Measurements from ENCODE around the gene IFRD2. TPM values are rescaled to one million over a fixed set of nuclear protein-coding genes. Genes with fewer than 3 reads are reported as not detected.

IFRD2 gene
- polyA plus RNA-seq, 1 of the 3 experiments (the other 2 are of a cell fraction) = 73.2 TPM

DNA sequence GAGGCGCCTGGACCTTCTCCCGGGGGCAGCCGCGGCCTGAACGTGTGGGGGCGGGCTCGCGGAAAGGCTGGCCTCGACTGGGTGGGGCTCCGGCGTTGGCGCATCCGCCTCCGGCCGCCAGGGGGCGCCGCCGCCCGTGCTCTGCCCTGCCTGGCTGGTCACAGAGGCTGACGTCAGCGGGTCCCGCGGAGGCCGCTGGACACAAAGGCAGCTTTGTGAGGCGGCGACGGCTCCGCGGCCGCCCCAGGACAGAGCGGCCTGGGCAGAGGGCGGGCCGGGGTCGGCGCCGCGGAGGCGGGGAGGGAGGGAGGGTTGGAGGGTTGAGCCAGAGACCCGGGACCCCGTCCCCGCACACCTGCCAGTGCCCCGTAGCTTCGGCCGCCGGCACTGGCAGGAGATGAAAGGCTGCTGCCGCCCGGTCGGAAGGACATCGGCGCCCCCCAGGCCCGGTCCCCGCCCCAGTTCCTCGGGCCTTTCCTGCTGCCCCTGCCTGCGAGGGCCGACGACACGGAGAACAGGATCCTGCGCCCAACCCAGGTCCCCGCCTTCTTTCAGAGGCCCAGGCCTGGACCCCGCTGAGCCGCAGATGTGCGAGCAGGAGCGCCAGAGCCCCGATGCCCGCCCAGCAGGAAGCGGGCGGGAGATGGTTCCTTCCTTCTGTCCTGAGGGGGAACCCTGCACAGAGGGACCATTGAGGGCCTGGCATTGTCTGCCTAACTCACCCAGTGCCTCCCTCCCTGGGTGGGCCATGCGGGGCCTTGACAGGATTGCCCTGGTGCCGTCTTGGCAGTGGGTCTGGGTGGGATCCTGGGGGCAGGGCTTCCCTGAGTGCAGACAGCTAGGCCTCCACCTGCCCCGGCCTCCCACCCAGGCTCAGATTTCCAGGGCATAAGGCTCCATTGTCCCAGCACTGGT lies 31.9 kb downstream of the IFRD2 start (continued):
- TF ChIP-seq ZBTB33 (IDR thresholded peaks at IDR 0.05; ENCODE audit: borderline replicate concordance, low read depth) = 0 out of 2 replicates have a peak, but pooled peaks have one; percentile 3
- peak; percentile 59; the same call in 1 of the 2 replicates for TF ChIP-seq SIN3A (IDR thresholded peaks at IDR 0.05; ENCODE audit: borderline replicate concordance, low read depth, low read length)
- TF ChIP-seq MXI1 (IDR thresholded peaks at IDR 0.05; ENCODE audit: low read depth, low read length) = peak; percentile 43; the same call in 1 of the 2 replicates
- TF ChIP-seq POLR2AphosphoS5 (IDR thresholded peaks at IDR 0.05; ENCODE audit: low read depth, low read length) = peak; percentile 90
- no peak for TF ChIP-seq NRF1 (IDR thresholded peaks at IDR 0.05; ENCODE audit: low read depth, low read length)
- TF ChIP-seq, protein P1, sequence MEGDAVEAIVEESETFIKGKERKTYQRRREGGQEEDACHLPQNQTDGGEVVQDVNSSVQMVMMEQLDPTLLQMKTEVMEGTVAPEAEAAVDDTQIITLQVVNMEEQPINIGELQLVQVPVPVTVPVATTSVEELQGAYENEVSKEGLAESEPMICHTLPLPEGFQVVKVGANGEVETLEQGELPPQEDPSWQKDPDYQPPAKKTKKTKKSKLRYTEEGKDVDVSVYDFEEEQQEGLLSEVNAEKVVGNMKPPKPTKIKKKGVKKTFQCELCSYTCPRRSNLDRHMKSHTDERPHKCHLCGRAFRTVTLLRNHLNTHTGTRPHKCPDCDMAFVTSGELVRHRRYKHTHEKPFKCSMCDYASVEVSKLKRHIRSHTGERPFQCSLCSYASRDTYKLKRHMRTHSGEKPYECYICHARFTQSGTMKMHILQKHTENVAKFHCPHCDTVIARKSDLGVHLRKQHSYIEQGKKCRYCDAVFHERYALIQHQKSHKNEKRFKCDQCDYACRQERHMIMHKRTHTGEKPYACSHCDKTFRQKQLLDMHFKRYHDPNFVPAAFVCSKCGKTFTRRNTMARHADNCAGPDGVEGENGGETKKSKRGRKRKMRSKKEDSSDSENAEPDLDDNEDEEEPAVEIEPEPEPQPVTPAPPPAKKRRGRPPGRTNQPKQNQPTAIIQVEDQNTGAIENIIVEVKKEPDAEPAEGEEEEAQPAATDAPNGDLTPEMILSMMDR (IDR thresholded peaks at IDR 0.05) = peak; percentile 82
- TF ChIP-seq RAD21 (IDR thresholded peaks at IDR 0.05; ENCODE audit: low read length) = peak; percentile 71
- 0 out of 2 replicates have a peak, but pooled peaks have one; percentile 30 for TF ChIP-seq RFX5 (IDR thresholded peaks at IDR 0.05; ENCODE audit: low read length)
- TF ChIP-seq, protein P2, sequence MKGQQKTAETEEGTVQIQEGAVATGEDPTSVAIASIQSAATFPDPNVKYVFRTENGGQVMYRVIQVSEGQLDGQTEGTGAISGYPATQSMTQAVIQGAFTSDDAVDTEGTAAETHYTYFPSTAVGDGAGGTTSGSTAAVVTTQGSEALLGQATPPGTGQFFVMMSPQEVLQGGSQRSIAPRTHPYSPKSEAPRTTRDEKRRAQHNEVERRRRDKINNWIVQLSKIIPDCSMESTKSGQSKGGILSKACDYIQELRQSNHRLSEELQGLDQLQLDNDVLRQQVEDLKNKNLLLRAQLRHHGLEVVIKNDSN (IDR thresholded peaks at IDR 0.05; ENCODE audit: borderline replicate concordance, low read depth) = no peak

DNA sequence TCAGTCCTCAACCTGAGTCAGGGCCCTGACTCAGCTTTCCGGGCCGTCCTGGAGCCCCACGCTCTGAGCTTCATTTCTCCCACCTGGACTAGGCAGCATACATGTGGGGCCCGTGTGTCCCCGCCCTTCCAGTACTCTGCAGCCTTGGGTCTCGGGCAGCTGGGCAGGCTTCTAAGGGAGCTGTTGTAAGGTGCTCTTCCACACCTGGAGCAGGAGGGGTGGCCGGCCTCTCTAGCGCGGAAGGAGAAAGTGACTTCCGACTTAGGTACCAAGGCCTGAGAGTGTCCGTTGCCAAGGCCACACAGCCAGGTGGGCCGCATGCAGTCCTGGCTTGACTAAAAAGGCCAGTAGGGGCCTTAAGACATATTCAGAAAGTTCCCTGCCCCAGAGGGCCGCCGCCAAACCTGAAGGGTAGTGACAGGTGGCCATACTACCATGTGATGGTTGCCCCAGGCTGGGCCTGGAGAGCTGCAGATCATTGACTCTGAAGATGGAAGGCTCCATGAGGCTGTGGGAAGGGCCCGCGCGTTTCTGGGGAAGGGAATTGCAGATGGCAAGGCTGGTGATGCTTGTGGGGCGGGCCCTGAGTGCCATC lies 32.7 kb downstream of the IFRD2 start:
- Histone ChIP-seq H3F3A (replicated peaks; ENCODE audit: insufficient read depth) (peaks cover 46% of the 10 kb centered on the region), H3K27ac (ENCODE audit: low read depth in 2 of 2, low read length in 1 of 2) (peak overlapping the region; percentile 56 to 73; a peak in 3 of 4 replicates), H3K4me3 (ENCODE audit: low read depth in 2 of 2, low read length in 1 of 2) (peak overlapping the region in 1 of 2 experiments; percentile 60; a peak in 1 of 4 replicates), H3K36me3 (replicated peaks in 1 of 2; ENCODE audit: control insufficient read depth in 1 of 2, insufficient read depth in 2 of 2, low read length in 1 of 2) (peaks cover 22 to 38% of the 10 kb centered on the region in 2 experiments), H3K9me2 (no peaks in the 10 kb centered on the region), H4K20me1 (ENCODE audit: insufficient read depth) (peaks cover 7% of the 10 kb centered on the region), H2AFZ (ENCODE audit: low read depth) (no peak overlapping the region), H3K9ac (no peak overlapping the region; the same call in 1 of the 2 replicates), H3K9me3 (no peaks in the 10 kb centered on the region), H3K27me3 (ENCODE audit: insufficient read depth) (no peaks in the 10 kb centered on the region), H3K4me2 (peak overlapping the region; percentile 93; the same call in 1 of the 2 replicates), H3K79me2 (ENCODE audit: insufficient read depth) (peaks cover 18% of the 10 kb centered on the region), H3K4me1 (ENCODE audit: control insufficient read depth in 1 of 2, insufficient read depth in 2 of 2, low read depth in 1 of 2, low read length in 1 of 2) (peaks cover 18 to 24% of the 10 kb centered on the region in 2 experiments; a peak in 3 of 4 replicates)
- TF ChIP-seq ZBTB33 (IDR thresholded peaks at IDR 0.05; ENCODE audit: borderline replicate concordance, low read depth) = peak; percentile 6; the same call in 1 of the 2 replicates
- no peak for TF ChIP-seq POLR2AphosphoS5 (IDR thresholded peaks at IDR 0.05; ENCODE audit: low read depth, low read length)
- ChIA-PET CTCF (interaction anchor here (0.7 to 61.6 kb wide), 21 partner anchors 8 to 164 kb away, joined by 3 to 1375 read pairs (median 4); partner anchors contain the start of genes GNAI2, GNAT1, HYAL2 and SEMA3B), POLR2A (interaction anchor here (0.6 to 1.8 kb wide), 9 partner anchors 10 to 310 kb away, joined by 3 to 10 read pairs (median 4); partner anchors contain the start of genes GNAI2, HEMK1, IFRD2 and LSMEM2)
- DNase-seq = no peak
- 78% methylated on average over 14 of the region's 18 CpGs for WGBS (ENCODE audit: low lambda C conversion rate)

All from SK-N-SH (cell line).